Measurements from ENCODE around the gene VPS8.

The VPS8 gene

DNA sequence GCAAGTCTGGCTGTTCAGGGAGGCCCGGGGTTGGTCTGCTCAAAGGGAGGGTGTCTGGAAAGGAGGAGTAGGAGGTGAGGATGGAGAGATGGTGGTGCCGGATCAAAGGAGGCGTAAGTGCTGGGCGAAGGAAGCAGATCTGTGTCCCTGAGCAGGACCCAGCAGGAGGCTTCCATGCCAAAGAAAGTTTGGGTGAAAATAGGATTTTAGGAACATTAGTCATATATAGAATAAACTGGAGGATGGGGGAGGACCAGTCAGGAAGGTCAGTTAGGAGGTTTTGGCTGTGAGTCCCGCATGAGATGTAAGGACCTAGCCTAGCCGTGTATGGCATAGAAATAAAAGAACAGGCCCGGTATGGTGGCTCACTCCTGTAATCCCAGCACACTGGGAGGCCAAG lies 28.6 kb upstream of the VPS8 start:
- no peak overlapping the region for H3K27ac ChIP-seq
- no peaks in the 10 kb centered on the region for H3K4me1 ChIP-seq
- H3K4me3 ChIP-seq (ENCODE audit: low read depth, low read length): no peak overlapping the region
- no peak for TF ChIP-seq CTCF (IDR thresholded peaks at IDR 0.05)
- no peaks in the 10 kb centered on the region for H3K27me3 ChIP-seq (ENCODE audit: control insufficient read depth, insufficient read depth, low read length)
- H3K79me2 ChIP-seq: no peaks in the 10 kb centered on the region
- H3K4me2 ChIP-seq (ENCODE audit: low read length): no peak overlapping the region
- H3K9me3 ChIP-seq (ENCODE audit: control insufficient read depth, low read length): no peaks in the 10 kb centered on the region
- no peaks in the 10 kb centered on the region for H3K36me3 ChIP-seq (ENCODE audit: control insufficient read depth, insufficient read depth, low read length)
- H2AFZ ChIP-seq: no peak overlapping the region
- H3K9ac ChIP-seq: no peak overlapping the region

DNA sequence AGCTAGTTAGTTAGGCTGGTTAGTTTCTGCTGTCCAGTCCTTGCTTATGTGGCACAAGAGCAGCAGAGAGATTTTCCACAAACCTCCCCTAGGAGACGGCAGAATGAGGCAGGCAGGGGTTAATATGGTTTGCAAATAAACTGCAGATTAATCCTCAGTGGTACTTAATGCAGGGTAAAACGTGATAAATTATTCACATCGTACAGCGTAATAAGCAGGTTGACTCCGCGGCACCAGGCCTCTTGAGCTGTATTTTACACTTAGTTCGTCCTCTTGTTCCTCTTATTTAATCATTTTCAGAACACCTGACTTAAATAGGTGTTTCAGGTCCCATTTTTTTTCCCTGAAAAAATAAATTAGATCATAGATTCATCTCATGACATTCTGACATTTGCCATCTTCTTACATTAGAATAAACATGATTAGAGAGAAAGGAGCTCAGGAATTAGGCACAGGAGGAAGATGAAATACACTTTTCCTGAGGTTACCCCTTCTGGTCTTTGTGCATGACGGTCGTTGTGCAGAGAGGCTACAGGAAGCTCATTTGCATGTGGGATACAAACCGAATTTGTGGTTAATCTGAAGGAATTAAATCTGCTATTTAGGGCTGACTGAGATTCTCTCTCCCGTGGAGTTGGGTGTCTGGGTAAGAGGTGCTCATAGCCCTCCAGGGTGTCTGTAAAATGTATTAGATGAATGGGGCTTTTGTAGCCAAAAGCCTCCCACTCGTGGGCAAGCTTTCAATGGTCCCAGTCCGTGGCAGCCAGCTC lies 27.1 kb upstream of the VPS8 start:
- no peak overlapping the region for H3K27ac ChIP-seq
- no peaks in the 10 kb centered on the region for H3K4me1 ChIP-seq
- no peak overlapping the region for H3K4me2 ChIP-seq (ENCODE audit: low read length)
- no peak overlapping the region for H3K4me3 ChIP-seq (ENCODE audit: low read depth, low read length)
- H2AFZ ChIP-seq: no peak overlapping the region
- TF ChIP-seq CTCF (IDR thresholded peaks at IDR 0.05): no peak
- no peaks in the 10 kb centered on the region for H3K9me3 ChIP-seq (ENCODE audit: control insufficient read depth, low read length)
- no peak overlapping the region for H3K9ac ChIP-seq
- no peaks in the 10 kb centered on the region for H3K79me2 ChIP-seq
- H3K36me3 ChIP-seq (ENCODE audit: control insufficient read depth, insufficient read depth, low read length): no peaks in the 10 kb centered on the region
- no peaks in the 10 kb centered on the region for H3K27me3 ChIP-seq (ENCODE audit: control insufficient read depth, insufficient read depth, low read length)

DNA sequence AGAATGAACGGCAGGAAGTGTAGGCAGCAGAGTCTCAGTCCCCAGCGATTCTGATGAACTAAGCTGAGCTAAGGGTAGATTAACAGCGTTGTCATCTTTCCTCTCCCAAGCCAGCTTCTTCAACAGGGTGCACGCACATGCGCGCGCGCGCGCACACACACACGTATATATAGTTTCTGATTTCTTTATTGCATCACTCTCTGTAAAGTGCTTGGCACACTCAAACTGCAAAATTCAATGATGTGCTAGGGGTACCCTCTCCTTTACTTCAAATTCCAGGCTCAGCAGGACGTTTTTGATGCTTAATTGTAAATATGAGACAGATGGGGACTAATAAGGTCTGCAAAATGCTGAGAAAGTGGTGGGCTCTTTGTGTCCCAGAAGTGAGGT lies 26.1 kb upstream of the VPS8 start:
- Histone ChIP-seq H3K27ac (no peak overlapping the region), H2AFZ (no peak overlapping the region), H3K4me2 (ENCODE audit: low read length) (no peak overlapping the region), H3K36me3 (ENCODE audit: control insufficient read depth, insufficient read depth, low read length) (no peaks in the 10 kb centered on the region), H3K4me1 (no peaks in the 10 kb centered on the region), H3K79me2 (no peaks in the 10 kb centered on the region), H3K9ac (no peak overlapping the region), H3K9me3 (ENCODE audit: control insufficient read depth, low read length) (no peaks in the 10 kb centered on the region), H3K27me3 (ENCODE audit: control insufficient read depth, insufficient read depth, low read length) (no peaks in the 10 kb centered on the region), H3K4me3 (ENCODE audit: low read depth, low read length) (no peak overlapping the region)
- no peak for TF ChIP-seq CTCF (IDR thresholded peaks at IDR 0.05)

DNA sequence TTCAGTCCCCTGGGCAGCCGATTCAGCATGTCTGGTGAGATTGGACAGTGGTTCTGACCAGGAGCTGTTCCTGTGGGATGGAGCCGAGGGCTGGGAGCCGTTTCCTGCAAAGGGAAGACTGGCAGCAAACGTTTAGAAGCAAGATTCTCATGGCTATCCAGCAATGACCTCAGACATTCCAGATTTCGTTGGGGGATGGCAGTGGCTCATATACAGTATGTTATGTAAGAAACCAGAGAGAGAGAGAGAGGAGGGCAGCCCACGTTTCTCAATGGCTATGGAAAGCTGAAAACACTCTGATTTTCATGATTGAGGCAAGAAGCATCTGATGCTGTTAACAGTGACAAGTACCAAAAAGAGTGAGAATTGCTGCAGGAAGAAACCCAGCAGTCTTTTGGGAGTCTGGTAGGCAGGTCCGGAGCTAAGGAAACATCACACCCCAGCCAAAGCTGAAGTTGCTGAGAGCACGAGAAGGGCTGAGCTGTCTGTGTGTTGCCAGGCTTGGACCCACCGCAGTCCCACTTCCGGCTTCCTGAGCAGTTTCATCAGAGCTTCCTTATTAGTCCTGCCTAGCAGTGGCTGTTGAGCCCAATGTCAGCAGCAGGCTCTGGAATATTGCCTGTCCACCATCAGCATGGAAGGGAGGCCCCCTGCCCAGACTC lies 25.6 kb upstream of the VPS8 start:
- Histone ChIP-seq H3K27ac (no peak overlapping the region), H3K4me1 (no peaks in the 10 kb centered on the region), H3K4me2 (ENCODE audit: low read length) (no peak overlapping the region), H3K4me3 (ENCODE audit: low read depth, low read length) (no peak overlapping the region), H2AFZ (no peak overlapping the region), H3K79me2 (no peaks in the 10 kb centered on the region), H3K27me3 (ENCODE audit: control insufficient read depth, insufficient read depth, low read length) (no peaks in the 10 kb centered on the region), H3K9me3 (ENCODE audit: control insufficient read depth, low read length) (no peaks in the 10 kb centered on the region), H3K36me3 (ENCODE audit: control insufficient read depth, insufficient read depth, low read length) (no peaks in the 10 kb centered on the region), H3K9ac (no peak overlapping the region)
- TF ChIP-seq CTCF (IDR thresholded peaks at IDR 0.05): no peak

DNA sequence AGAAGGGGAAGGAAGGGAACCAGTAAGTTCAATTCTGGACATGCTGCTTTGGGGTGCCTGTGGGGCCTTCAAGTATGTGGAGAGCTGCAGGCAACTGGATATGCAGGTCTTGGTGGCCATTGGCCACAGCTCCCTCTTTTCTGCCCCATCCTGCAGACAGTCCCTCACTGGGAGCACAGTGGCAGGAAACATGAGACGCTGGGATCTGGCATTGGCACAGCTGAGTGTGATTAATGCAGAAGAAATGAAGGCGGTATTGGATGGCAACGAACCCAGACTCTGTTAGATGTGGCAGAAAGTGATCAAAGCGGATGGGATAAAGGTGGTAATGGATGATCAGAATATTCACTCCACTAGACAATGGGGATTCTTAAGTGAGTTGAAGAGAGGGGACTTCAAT lies 23.2 kb upstream of the VPS8 start:
- no peaks in the 10 kb centered on the region for H3K4me1 ChIP-seq
- no peak overlapping the region for H3K27ac ChIP-seq
- H3K4me2 ChIP-seq (ENCODE audit: low read length): no peak overlapping the region
- H2AFZ ChIP-seq: no peak overlapping the region
- H3K27me3 ChIP-seq (ENCODE audit: control insufficient read depth, insufficient read depth, low read length): no peaks in the 10 kb centered on the region
- H3K79me2 ChIP-seq: no peaks in the 10 kb centered on the region
- TF ChIP-seq CTCF (IDR thresholded peaks at IDR 0.05): no peak
- H3K9me3 ChIP-seq (ENCODE audit: control insufficient read depth, low read length): no peaks in the 10 kb centered on the region
- H3K36me3 ChIP-seq (ENCODE audit: control insufficient read depth, insufficient read depth, low read length): no peaks in the 10 kb centered on the region
- H3K4me3 ChIP-seq (ENCODE audit: low read depth, low read length): no peak overlapping the region
- H3K9ac ChIP-seq: no peak overlapping the region
